ENCODE measurements around the gene OR2D3.
"Not testable (repeated sequence)": the region's sequence is repeated elsewhere in the genome, so short reads cannot be mapped to it uniquely, and the experiment has no call there.

OR2D3 gene

DNA sequence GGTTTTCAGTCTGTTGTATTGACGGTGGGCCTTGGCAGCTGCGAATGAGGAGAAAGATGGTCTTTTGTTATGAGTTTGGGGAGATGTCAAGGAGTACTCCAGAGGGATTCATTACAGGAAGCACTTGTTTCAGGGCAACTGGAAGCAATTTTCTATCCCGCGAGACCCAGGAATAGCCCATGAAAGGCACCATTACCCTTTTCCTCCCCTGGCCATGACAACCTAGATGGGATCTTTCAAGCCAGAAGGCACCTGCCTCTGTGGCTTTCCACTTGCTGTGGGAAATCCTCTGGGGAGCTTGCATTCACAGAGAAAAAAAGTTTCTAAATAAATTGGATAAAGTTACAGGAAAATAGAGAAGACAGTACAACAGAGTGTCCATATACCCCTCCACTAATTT, 8.1 kb downstream of the OR2D3 start:
- TF ChIP-seq, protein P1, sequence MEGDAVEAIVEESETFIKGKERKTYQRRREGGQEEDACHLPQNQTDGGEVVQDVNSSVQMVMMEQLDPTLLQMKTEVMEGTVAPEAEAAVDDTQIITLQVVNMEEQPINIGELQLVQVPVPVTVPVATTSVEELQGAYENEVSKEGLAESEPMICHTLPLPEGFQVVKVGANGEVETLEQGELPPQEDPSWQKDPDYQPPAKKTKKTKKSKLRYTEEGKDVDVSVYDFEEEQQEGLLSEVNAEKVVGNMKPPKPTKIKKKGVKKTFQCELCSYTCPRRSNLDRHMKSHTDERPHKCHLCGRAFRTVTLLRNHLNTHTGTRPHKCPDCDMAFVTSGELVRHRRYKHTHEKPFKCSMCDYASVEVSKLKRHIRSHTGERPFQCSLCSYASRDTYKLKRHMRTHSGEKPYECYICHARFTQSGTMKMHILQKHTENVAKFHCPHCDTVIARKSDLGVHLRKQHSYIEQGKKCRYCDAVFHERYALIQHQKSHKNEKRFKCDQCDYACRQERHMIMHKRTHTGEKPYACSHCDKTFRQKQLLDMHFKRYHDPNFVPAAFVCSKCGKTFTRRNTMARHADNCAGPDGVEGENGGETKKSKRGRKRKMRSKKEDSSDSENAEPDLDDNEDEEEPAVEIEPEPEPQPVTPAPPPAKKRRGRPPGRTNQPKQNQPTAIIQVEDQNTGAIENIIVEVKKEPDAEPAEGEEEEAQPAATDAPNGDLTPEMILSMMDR (IDR thresholded peaks at IDR 0.05) = no peak
- H3K27me3 ChIP-seq = peaks cover 36% of the 10 kb centered on the region

GRCh38 chr11:6931146-6931713, 10.4 kb downstream of the OR2D3 start:
- Histone ChIP-seq H3K27ac (no peak overlapping the region), H3K27me3 (peaks cover 19% of the 10 kb centered on the region), H3K36me3 (no peaks in the 10 kb centered on the region), H3K4me1 (ENCODE audit: control insufficient read depth in 1 of 2, insufficient read depth in 1 of 2, low read depth in 1 of 2, low read length in 1 of 2) (peaks cover 0 to 13% of the 10 kb centered on the region in 2 experiments), H3K9me3 (no peaks in the 10 kb centered on the region), H3K4me3 (ENCODE audit: low read depth in 1 of 2, low read length in 1 of 2) (no peak overlapping the region)
- TF ChIP-seq, protein P1 (IDR thresholded peaks at IDR 0.05) = no peak

More for the DNA sequence above, 8.1 kb downstream of the OR2D3 start:
- no peak overlapping the region for H3K4me3 ChIP-seq (ENCODE audit: low read depth in 1 of 2, low read length in 1 of 2)
- H3K9me3 ChIP-seq = no peaks in the 10 kb centered on the region
- H3K4me1 ChIP-seq (ENCODE audit: control insufficient read depth in 1 of 2, insufficient read depth in 1 of 2, low read depth in 1 of 2, low read length in 1 of 2) = peaks cover 0 to 13% of the 10 kb centered on the region in 2 experiments
- no peak overlapping the region for H3K27ac ChIP-seq
- H3K36me3 ChIP-seq = no peaks in the 10 kb centered on the region

DNA sequence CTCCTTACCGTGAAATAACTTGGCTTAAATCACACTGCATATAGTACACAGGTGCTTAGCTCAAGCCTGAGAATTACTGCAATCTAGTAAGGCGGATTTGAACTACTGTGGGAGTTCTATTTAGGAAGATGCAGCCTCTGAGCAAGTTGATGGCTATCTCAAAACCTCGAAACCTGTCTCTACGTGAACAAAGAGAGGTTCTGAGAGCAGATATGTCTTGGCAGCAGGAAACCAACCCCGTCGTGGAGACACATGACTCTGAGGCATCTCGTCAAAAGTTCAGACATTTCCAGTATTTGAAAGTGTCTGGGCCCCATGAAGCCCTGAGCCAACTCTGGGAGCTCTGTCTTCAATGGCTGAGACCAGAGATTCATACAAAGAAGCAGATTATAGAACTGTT, 11.3 kb downstream of the OR2D3 start:
- Histone ChIP-seq H3K27ac (no peak overlapping the region), H3K27me3 (peaks cover 10% of the 10 kb centered on the region), H3K4me3 (ENCODE audit: low read depth in 1 of 2, low read length in 1 of 2) (no peak overlapping the region), H3K4me1 (ENCODE audit: control insufficient read depth in 1 of 2, insufficient read depth in 1 of 2, low read depth in 1 of 2, low read length in 1 of 2) (peaks cover 0 to 5% of the 10 kb centered on the region in 2 experiments), H3K36me3 (no peaks in the 10 kb centered on the region), H3K9me3 (no peaks in the 10 kb centered on the region)
- TF ChIP-seq, protein P1 (IDR thresholded peaks at IDR 0.05) = no peak

DNA sequence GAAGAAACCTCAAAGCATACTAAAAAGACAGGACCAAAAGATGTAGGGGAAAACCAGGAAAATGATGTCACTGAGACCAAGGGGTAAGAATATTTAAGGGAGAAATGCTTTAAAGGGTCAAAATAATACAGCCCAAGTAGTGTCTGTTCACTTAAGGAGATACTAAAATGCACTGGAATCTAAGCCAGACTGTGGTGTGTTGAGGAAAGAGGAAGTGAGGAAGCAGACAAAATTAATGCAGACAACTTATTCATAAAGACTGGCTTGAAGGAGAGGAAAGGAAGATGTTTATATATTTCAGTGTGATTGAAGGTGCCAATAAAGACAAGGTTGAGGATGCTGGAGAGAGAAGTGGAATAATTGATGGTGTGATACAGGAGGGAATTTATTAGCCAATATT, 21.2 kb downstream of the OR2D3 start:
- no peak overlapping the region for H3K27ac ChIP-seq
- no peaks in the 10 kb centered on the region for H3K9me3 ChIP-seq
- H3K36me3 ChIP-seq = no peaks in the 10 kb centered on the region
- H3K4me1 ChIP-seq (ENCODE audit: control insufficient read depth in 1 of 2, insufficient read depth in 1 of 2, low read depth in 1 of 2, low read length in 1 of 2) = peaks cover 0 to 17% of the 10 kb centered on the region in 2 experiments
- TF ChIP-seq, protein P1 (IDR thresholded peaks at IDR 0.05) = no peak
- no peak overlapping the region for H3K4me3 ChIP-seq (ENCODE audit: low read depth in 1 of 2, low read length in 1 of 2)
- H3K27me3 ChIP-seq = no peaks in the 10 kb centered on the region

DNA sequence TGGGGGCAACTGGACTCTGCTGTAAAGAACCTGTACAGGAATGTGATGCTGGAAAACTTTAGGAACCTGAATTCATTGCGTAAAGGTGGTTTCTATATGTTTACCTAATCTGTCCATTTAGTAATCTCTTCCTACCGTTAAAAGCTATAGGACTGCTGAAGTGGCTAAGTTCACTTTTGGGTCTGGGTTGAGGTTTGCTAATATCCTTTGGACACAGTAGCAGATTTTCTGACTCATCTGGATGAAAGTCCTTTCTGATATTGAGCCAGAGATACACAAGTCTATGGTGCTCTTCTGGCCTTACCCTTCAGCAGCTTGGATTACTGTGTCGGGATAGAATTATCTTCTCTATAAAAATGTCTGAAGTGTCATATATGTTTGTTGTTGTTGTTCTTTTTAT, 22.3 kb downstream of the OR2D3 start:
- H3K36me3 ChIP-seq = no peaks in the 10 kb centered on the region
- H3K27me3 ChIP-seq = no peaks in the 10 kb centered on the region
- H3K27ac ChIP-seq = no peak overlapping the region
- H3K4me3 ChIP-seq (ENCODE audit: low read depth in 1 of 2, low read length in 1 of 2) = no peak overlapping the region
- peaks cover 0 to 17% of the 10 kb centered on the region in 2 experiments for H3K4me1 ChIP-seq (ENCODE audit: control insufficient read depth in 1 of 2, insufficient read depth in 1 of 2, low read depth in 1 of 2, low read length in 1 of 2)
- no peaks in the 10 kb centered on the region for H3K9me3 ChIP-seq
- TF ChIP-seq, protein P1 (IDR thresholded peaks at IDR 0.05) = no peak

DNA sequence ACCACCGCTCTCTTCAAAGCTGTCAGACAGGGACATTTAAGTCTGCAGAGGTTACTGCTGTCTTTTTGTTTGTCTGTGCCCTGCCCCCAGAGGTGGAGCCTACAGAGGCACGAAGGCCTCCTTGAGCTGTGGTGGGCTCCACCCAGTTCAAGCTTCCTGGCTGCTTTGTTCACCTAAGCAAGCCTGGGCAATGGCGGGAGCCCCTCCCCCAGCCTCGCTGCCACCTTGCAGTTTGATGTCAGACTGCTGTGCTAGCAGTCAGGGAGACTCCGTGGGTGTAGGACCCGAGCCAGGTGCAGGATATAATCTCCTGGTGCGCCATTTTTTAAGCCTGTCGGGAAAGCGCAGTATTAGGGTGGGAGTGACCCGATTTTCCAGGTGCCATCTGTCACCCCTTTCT, 33.4 kb downstream of the OR2D3 start:
- H3K9me3 ChIP-seq; H3K27ac ChIP-seq; H3K27me3 ChIP-seq; H3K4me1 ChIP-seq (ENCODE audit: control insufficient read depth in 1 of 2, insufficient read depth in 1 of 2, low read depth in 1 of 2, low read length in 1 of 2); H3K4me3 ChIP-seq (ENCODE audit: low read depth in 1 of 2, low read length in 1 of 2); H3K36me3 ChIP-seq: not testable (repeated sequence)
